OCI-M2 (cell line): ENCODE results near the gene UBE2Z.
"Not testable (repeated sequence)": the region's sequence is repeated elsewhere in the genome, so short reads cannot be mapped to it uniquely, and the experiment has no call there.

Experiments
- DNase-seq: peaks from one replicate; lab custom pipeline; 2025; ENCODE audit not compliant: unreplicated experiment; lab: John Stamatoyannopoulos, UW

The UBE2Z gene

GRCh38 chr17:48903401-48903800 lies 4.8 kb upstream of the UBE2Z start:
- DNase-seq, result no peak

- no peak for DNase-seq
These were observed 3.8 kb upstream of the UBE2Z start for GRCh38 chr17:48904428-48904827.

GRCh38 chr17:48905987-48906515 lies 2.2 kb upstream of the UBE2Z start:
- DNase-seq, result no peak

GRCh38 chr17:48907713-48908046 lies 527 bp upstream of the UBE2Z start:
- no peak for DNase-seq

GRCh38 chr17:48908853-48909394 lies 717 bp downstream of the UBE2Z start:
- DNase-seq, result no peak

- DNase-seq, result no peak
These were observed 1.6 kb downstream of the UBE2Z start for GRCh38 chr17:48909783-48910182.

- DNase-seq, result no peak
These were observed 2.2 kb downstream of the UBE2Z start for GRCh38 chr17:48910370-48910769.

GRCh38 chr17:48912476-48912875 lies 4.3 kb downstream of the UBE2Z start:
- no peak for DNase-seq

GRCh38 chr17:48915459-48916282 lies 7.5 kb downstream of the UBE2Z start:
- no peak for DNase-seq

GRCh38 chr17:48925251-48925990 lies 17.2 kb downstream of the UBE2Z start:
- no peak for DNase-seq

- no peak for DNase-seq
These were observed 17.8 kb downstream of the UBE2Z start for GRCh38 chr17:48925991-48926342.

GRCh38 chr17:48927978-48928745 lies 20.0 kb downstream of the UBE2Z start:
- DNase-seq, result no peak

GRCh38 chr17:48928876-48929811 lies 20.9 kb downstream of the UBE2Z start:
- no peak for DNase-seq

- DNase-seq, result no peak
These were observed 21.6 kb downstream of the UBE2Z start for GRCh38 chr17:48929812-48930165.

GRCh38 chr17:48930435-48930873 lies 22.2 kb downstream of the UBE2Z start:
- DNase-seq, result no peak

GRCh38 chr17:48933035-48933434 lies 24.8 kb downstream of the UBE2Z start:
- no peak for DNase-seq

GRCh38 chr17:48944515-48945260 lies 36.5 kb downstream of the UBE2Z start, which contains the start of gene SNF8:
Gene SNF8, minus strand, starts transcription at chr17:48944842. Its CDS starts 108 bp downstream, at chr17:48944734.
- no peak for DNase-seq

GRCh38 chr17:48945261-48945651 lies 37.0 kb downstream of the UBE2Z start:
- not testable (repeated sequence) for DNase-seq

- DNase-seq, result no peak
These were observed 43.4 kb downstream of the UBE2Z start for GRCh38 chr17:48951572-48951971.
